Heart left ventricle (tissue), 16 donors: ENCODE measurements around the gene PANX2. TPM values are rescaled to one million over a fixed set of nuclear protein-coding genes. Genes with fewer than 3 reads are reported as not detected.

Source experiments
- ATAC-seq, 4 donors: fragments of 200-7000 bp; cut with Tn5 transposase; one replicate each; pipeline ENCODE4 v1.9.1; 2020 to 2022; ENCODE audit warnings: moderate library complexity in 4 of 4, mild to moderate bottlenecking in 3 of 4, moderate number of reproducible peaks in 1 of 4
- DNase-seq, 5 donors: peaks; one replicate each; pipeline ENCODE4 v3.0.0-alpha.2; 2020
- H3K27ac ChIP-seq, 12 donors: fragments of 200-600 bp; sonication (generic) in 4 of 12; one replicate each; pipeline versions ENCODE4 v1.5.0 to v1.8.0; 2016 to 2022; ENCODE audit warnings: mild to moderate bottlenecking in 2 of 12
- H3K27me3 ChIP-seq, 9 donors: fragments of 200-600 bp; sonication (generic) in 2 of 9; one replicate each; pipeline versions ENCODE4 v1.5.1 to v1.8.0; 2016 to 2022; ENCODE audit warnings: mild to moderate bottlenecking in 3 of 9
- H3K36me3 ChIP-seq, 9 donors: fragments of 200-600 bp; sonication (generic) in 2 of 9; one replicate each; pipeline versions ENCODE4 v1.5.0 to v1.8.0; 2018 to 2022; ENCODE audit warnings: mild to moderate bottlenecking in 2 of 9
- H3K4me1 ChIP-seq, 12 donors: fragments of 200-600 bp; sonication (generic) in 4 of 12; one replicate each; pipeline versions ENCODE4 v1.5.0 to v1.8.0; 2016 to 2022; ENCODE audit warnings: mild to moderate bottlenecking in 3 of 12
- H3K4me3 ChIP-seq, 12 donors: fragments of 200-600 bp; sonication (generic) in 4 of 12; one replicate each; pipeline versions ENCODE4 v1.5.0 to v1.8.0; 2017 to 2022; ENCODE audit warnings: mild to moderate bottlenecking in 9 of 12, moderate library complexity in 4 of 12
- H3K9me3 ChIP-seq, 12 donors: fragments of 200-600 bp; sonication (generic) in 4 of 12; one replicate each; pipeline versions ENCODE4 v1.5.0 to v1.8.0; 2016 to 2022; ENCODE audit warnings: mild to moderate bottlenecking in 1 of 12
- CTCF ChIP-seq, 12 donors: fragments of 200-600 bp; sonication (generic) in 4 of 12; IDR thresholded peaks; one replicate each; pipeline versions ENCODE4 v1.5.0 to v1.8.0; 2018 to 2022; ENCODE audit warnings: antibody characterized with exemption in 12 of 12, mild to moderate bottlenecking in 5 of 12
- POLR2A ChIP-seq, 2 donors: fragments of 450-650 bp; IDR thresholded peaks; one replicate each; pipeline ENCODE4 v1.6.1; 2017; ENCODE audit warnings: antibody characterized with exemption in 2 of 2, mild to moderate bottlenecking in 2 of 2, moderate library complexity in 2 of 2
- WGBS, 4 donors: extraction: QIAGEN DNeasy Blood & Tissue Kit in 2 of 4; methylation state at CpG; one replicate each; pipeline versions ENCODE4 v1.1.5 to v1.1.7; 2013 to 2018; 5-methylcytosine and 5-hydroxymethylcytosine counted together
- intact Hi-C, 10 donors: fragments of 100-400 bp; cut with DNase I; formaldehyde crosslinking; loops; one replicate each; pipeline versions ENCODE4 v1.11.1 to v1.14.2; 2022
- polyA plus RNA-seq, 2 donors: library from polyadenylated mRNA; stranded (reverse); fragments of 200-250 nt; gene quantifications; one replicate each; pipeline ENCODE4 v1.2.3, GENCODE V29; 2013
- total RNA-seq, 9 donors: library from RNA; depleted of rRNA in 2 of 9; stranded (reverse); fragments of >200 nt in 2 of 9; fragmentation: NEBNext Ultra II Directional in 3 of 9; extraction: Animal tissue kit (Norgen Biotek cat#: 25700) in 3 of 9; gene quantifications; one replicate each; pipeline versions ENCODE4 v1.1.0 to v1.2.4, GENCODE V29; 2016 to 2023
- donor health status: ischemic (EF 13 %, LVEDD 7.1; RV severe dilation, severe dysfunction).
- donor health status: healthy with polysubstance abuse.
- donor health status: DM: no; HTN: yes; CAD: no.
- donor health status: DM: no; HTN: no; CAD: no.
- donor health status: ischemic (EF 25% LVEDD 6.9; RV normal size, moderate dysfunction).
- donor health status: ischemic (EF 25% LVEDD 5.7; RV mildly dilated, moderate dysfunction).
- donor health status: healthy.
- donor health status: DM: yes; HTN: yes; CAD: no.
- donor health status: ischemic (EF 35%, LVEDD 5.7; RV mildly dilated, moderate dysfunction).
- donor health status: nonischemic (EF 11% LVEDD 7.7; RV severe dilation, severe dysfunction).
- donor health status: DM: yes; HTN: yes; CAD: no.
- donor health status: PGD.
- donor health status: ischemic (EF 29% LVEDD 5.4; RV normal size, mild dysfunction).
- donor health status: nonischemic (EF 23%, LVEDD 6.1; RV moderate dilation, normal function).

Gene PANX2
- total and polyA plus RNA-seq, 11 donors: 0.08 to 0.77 (median 0.33) TPM; not detected in 5

GRCh38 chr22:50190182-50190940 is 19.8 kb downstream of the PANX2 start:
- WGBS, 4 donors: 0 to 18% (median 6%) methylated on average over 2 to 43 of the region's 43 CpGs

GRCh38 chr22:50190941-50191741 is 20.6 kb downstream of the PANX2 start:
- DNase-seq (peak in 3 of 5 donors; percentile 59 to 69 (median 62)), ATAC-seq (peak in 2 of 4 donors; percentile 6 to 17)
- peaks cover 0 to 32% (median 14%) of the 10 kb centered on the region in 9 donors for H3K36me3 ChIP-seq
- peak overlapping the region; percentile 51 to 94 (median 77) for H3K27ac ChIP-seq
- H3K27me3 ChIP-seq: no peaks in the 10 kb centered on the region
- no peaks in the 10 kb centered on the region for H3K9me3 ChIP-seq
- TF ChIP-seq POLR2A (IDR thresholded peaks at IDR 0.05) (no peak), CTCF (IDR thresholded peaks at IDR 0.05) (no peak)
- H3K4me3 ChIP-seq: peak overlapping the region; percentile 10 to 61 (median 50)
- H3K4me1 ChIP-seq: peaks cover 8 to 70% (median 42%) of the 10 kb centered on the region in 12 donors
- 52 to 66% (median 61%) methylated on average over 17 to 18 of the region's 18 CpGs for WGBS, 4 donors
- intact Hi-C loops: no loop called here

More at GRCh38 chr22:50190182-50190940, 19.8 kb downstream of the PANX2 start:
- peak overlapping the region; percentile 51 to 94 (median 77) for H3K27ac ChIP-seq
- no peaks in the 10 kb centered on the region for H3K27me3 ChIP-seq
- intact Hi-C loops: no loop called here
- ATAC-seq: peak; percentile 56 to 71 (median 68)
- H3K36me3 ChIP-seq: peaks cover 0 to 25% (median 13%) of the 10 kb centered on the region in 9 donors
- TF ChIP-seq POLR2A (IDR thresholded peaks at IDR 0.05) (no peak), CTCF (IDR thresholded peaks at IDR 0.05) (peak in 10 of 12 donors; percentile 27 to 65 (median 48))
- no peaks in the 10 kb centered on the region for H3K9me3 ChIP-seq
- H3K4me1 ChIP-seq: peaks cover 8 to 71% (median 43%) of the 10 kb centered on the region in 12 donors
- DNase-seq: peak; percentile 78 to 92 (median 89)
- H3K4me3 ChIP-seq: peak overlapping the region; percentile 10 to 61 (median 50)

DNA sequence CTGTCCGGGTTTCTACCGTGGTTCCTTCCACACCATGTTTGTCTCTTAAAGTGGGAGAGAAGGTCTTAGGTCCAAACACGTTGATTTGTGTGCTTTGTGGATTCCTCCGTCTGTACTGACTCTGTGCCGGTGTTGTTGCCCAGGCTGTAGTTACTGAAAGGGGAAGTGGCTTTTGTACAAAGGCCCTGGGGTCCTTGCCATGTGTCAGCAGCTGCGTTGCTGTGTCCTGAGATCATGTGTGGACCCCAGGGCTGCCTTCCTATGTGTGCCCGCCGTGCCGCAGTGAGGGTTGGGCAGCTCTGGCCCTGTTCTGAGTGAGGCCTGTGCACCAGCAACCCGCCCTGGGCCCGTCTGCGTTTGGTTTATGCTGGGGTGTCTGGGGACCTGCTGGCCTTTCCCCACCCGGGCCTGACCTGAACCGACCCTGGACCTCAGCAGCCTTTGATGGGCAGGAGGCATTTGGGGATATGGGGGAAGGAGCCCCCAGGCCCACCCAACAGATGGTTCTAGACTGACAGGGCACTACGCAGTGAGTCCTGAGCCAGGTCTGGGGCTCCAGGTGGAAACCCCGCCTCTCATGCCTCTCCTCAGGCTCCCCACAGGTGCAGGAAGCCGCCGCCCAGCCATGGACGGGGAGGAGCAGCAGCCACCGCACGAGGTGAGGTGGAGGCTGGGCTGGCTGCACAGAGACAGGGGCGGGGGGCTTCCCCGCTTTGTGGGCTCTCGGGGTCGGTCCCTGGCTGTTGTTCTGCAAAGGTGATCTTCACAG is 22.1 kb downstream of the PANX2 start:
- Histone ChIP-seq H3K4me1 (peaks cover 5 to 56% (median 31%) of the 10 kb centered on the region in 12 donors), H3K27me3 (no peaks in the 10 kb centered on the region), H3K36me3 (peaks cover 0 to 47% (median 16%) of the 10 kb centered on the region in 9 donors), H3K9me3 (no peaks in the 10 kb centered on the region), H3K4me3 (peak overlapping the region in 1 of 12 donors; percentile 61), H3K27ac (peak overlapping the region in 4 of 12 donors; percentile 11 to 94 (median 28))
- peak in 1 of 5 donors; percentile 34 for DNase-seq
- no peak for ATAC-seq
- 77 to 88% (median 85%) methylated on average over 17 to 25 of the region's 25 CpGs for WGBS, 4 donors
- intact Hi-C loops: no loop called here
- TF ChIP-seq CTCF (IDR thresholded peaks at IDR 0.05) (no peak), POLR2A (IDR thresholded peaks at IDR 0.05) (no peak)
